Omental fat pad (tissue), 4 donors: ENCODE data around the gene KRT72. TPM values are rescaled to one million over a fixed set of nuclear protein-coding genes. Genes with fewer than 3 reads are reported as not detected.

Experiments used
- ATAC-seq: fragments of 150-250 bp; one replicate; pipeline ENCODE4 v1.9.1; 2016; ENCODE audit warnings: mild to moderate bottlenecking, moderate library complexity; ENCODE audit not compliant: low FRiP score
- DNase-seq: peaks from one replicate; pipeline ENCODE4 v3.0.0-alpha.2; 2019; ENCODE audit warnings: low spot score
- total RNA-seq, 4 donors: library from RNA; depleted of rRNA; stranded (reverse); fragments of >200 nt; gene quantifications; one replicate each; pipeline ENCODE4 v1.1.0, GENCODE V29; 2016
- TF ChIP-seq, protein P1 (sequence below), 3 donors: fragments of 450-650 bp; IDR thresholded peaks; one replicate each; pipeline ENCODE4 v1.5.1; 2016 to 2017; ENCODE audit warnings: antibody characterized with exemption in 3 of 3, mild to moderate bottlenecking in 3 of 3, moderate library complexity in 2 of 3

Gene KRT72
- total RNA-seq, 4 donors from 2014 or later, result 0.31 TPM; not detected in 3

DNA sequence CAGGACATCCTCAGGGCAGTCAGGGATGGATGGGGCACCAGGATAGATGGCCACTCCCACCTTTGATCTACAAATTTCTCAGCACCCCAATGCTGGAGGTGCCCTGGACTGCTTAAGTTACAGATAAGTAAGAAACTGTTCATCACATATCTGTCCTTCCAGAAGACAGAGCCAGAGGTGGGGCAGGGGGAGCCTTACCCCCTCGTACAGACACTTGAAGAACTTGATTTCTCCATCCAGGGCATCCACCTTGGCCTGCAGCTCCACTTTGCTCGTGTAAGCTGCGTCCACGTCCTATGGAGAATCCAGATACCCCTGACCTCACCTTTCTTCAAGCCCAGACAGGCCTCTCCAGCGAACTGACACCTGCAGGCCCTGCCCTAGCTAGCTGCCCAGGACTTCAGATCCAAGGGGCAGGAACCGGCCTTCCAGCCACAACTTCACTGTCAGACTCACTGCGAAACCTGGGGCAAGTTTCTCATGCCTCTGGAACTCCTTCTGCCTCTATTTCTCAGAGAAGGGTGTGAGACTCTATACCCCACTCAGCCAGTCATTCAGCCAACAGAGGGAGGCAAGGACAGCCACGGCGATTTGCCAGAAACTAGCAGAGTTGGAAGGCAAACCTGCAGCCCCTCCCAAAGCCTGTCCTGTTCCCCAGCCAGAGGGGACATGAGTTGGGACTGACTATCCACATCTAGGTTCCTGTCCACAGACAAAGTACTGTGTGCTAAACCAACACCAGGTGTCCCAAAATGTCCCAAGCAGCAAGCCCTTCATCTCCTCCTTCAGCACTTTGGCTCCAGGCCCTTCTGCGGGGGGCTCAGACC is 13.3 kb upstream of the KRT72 start:
- ATAC-seq (no peak), DNase-seq (no peak)
- TF ChIP-seq, protein P1, sequence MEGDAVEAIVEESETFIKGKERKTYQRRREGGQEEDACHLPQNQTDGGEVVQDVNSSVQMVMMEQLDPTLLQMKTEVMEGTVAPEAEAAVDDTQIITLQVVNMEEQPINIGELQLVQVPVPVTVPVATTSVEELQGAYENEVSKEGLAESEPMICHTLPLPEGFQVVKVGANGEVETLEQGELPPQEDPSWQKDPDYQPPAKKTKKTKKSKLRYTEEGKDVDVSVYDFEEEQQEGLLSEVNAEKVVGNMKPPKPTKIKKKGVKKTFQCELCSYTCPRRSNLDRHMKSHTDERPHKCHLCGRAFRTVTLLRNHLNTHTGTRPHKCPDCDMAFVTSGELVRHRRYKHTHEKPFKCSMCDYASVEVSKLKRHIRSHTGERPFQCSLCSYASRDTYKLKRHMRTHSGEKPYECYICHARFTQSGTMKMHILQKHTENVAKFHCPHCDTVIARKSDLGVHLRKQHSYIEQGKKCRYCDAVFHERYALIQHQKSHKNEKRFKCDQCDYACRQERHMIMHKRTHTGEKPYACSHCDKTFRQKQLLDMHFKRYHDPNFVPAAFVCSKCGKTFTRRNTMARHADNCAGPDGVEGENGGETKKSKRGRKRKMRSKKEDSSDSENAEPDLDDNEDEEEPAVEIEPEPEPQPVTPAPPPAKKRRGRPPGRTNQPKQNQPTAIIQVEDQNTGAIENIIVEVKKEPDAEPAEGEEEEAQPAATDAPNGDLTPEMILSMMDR (IDR thresholded peaks at IDR 0.05), result no peak

DNA sequence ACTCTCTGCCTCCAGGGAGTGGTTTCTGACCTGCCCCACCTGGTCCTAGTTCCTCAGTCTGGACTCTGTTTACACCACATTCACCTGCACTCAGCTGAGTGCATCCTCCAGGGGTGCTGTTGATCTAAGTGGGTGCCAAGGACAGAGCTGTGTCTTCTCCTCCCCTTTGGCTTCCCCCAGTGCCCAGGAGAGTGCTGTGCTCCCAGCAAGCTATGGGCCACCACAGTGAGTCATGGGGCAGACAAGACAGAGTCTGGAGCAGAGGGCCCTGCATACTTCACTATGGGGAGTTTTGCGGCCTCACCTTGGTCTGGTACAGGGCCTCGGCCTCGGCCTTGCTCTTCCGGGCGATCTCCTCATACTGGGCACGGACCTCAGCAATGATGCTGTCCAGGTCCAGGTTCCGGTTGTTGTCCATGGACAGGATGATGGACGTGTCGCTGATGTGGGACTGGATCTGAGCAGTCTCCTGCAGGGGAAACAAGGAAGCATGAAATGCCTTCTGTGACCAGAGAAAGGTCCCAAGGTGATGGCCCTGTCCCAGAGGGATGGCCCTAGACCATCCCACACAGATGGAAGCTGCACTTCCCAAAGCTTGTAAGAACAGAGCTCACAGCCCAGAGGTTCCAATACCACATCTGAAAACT is 12.2 kb upstream of the KRT72 start:
- DNase-seq (no peak), ATAC-seq (no peak)
- TF ChIP-seq, protein P1 (IDR thresholded peaks at IDR 0.05), result no peak

DNA sequence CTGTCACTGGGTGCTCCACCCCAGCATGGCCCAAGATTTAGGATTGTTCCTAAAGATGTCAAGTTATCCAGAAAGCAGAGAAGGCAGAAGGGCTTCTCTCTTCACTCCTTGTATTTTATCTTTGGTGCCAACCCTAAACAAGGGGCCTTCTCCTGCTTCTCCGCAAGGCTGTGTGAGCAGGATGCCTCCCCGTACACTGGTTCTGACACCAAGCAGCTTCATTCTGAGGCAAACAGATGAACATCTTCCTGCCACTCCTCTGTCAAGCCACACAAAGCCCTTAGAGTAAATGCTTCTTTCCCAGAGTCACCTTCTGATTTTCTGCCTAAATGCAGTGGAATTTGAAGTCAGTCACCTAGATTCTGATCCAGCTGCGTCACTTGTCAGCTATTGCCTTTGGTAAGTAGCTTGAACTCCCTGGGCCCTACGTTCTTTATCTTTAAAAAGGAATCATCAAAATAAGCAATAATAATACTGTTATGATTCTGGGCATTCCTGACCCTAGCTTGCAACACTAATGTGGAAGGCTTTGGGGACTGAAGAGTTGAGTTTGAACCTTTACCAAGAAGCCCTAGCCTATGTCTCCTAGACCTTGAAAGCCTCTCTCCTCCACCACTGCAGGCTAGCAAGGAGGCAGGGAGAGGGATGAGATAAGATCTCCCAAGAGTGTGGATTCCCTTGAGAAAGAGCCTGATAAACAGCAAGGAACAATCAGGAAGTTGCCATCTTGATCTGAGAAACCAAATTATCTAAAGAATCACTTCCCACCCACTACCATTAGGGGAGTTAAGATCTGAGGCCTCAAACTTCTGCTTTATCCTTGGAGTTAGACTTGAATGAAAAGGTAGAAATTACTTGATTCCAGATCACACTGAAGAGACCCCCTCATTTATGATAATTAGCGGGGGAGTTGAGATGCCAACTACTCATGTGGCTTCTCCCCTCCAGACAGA is 11.4 kb upstream of the KRT72 start:
- ATAC-seq, result no peak
- no peak for DNase-seq
- TF ChIP-seq, protein P1 (IDR thresholded peaks at IDR 0.05), result no peak

DNA sequence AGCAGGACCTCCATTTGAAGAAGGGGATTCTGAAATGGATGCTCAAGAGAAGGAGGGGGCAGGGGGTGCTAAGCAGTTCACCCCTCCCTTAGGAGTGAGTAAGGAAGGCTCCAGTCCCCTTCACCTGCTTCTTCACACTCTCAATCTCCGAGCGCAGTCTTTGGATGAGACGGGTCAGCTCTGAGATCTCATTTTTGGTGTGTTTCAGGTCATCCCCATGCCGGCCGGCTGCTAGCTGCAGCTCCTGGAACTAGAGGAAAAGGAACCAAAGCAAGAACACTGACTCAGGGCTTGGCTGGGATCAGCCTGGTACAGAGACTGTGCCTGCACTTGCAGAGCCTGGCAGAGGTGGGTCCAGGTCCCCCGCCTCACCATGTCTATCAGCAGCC is 9.8 kb upstream of the KRT72 start:
- TF ChIP-seq, protein P1 (IDR thresholded peaks at IDR 0.05), result no peak
- ATAC-seq (no peak), DNase-seq (no peak)

DNA sequence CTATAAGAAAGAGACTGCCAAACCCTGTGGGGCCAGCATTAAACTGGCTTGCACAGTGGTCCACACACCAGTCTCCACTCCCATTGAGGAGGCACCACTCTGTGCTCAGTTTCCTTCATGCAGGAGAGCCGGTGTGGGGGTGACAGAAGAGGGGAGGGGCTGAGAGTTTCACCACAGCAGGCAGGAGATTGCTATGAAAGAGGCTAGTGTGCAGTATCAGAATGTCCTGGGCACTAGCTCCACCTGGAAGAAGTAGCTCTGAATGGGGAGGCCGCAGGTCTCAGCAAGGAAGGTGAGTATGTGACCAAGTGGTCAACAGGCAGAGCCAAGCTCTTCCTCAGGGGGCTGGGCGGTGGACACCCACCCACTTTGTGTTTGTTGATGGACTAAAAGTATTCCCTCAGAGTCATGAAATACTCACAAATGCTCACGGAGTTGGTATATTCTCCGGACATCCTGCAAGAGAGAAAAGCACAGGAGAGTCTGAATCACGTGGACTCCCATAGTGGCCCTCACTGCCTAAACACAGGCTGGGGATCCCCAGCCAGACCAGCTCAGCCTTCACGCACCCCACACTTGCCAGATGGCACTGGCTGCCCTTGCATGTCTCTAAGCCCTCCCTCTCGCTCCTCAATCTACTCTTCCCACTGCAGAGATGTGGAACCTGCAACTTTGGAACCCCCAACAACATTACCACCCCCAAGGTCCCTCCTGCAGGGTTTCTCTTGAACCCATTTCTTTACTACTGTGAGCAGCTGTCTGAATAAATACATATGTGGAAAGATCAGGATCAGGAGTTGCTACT is 7.8 kb upstream of the KRT72 start:
- TF ChIP-seq, protein P1 (IDR thresholded peaks at IDR 0.05), result no peak
- no peak for DNase-seq
- ATAC-seq, result no peak

DNA sequence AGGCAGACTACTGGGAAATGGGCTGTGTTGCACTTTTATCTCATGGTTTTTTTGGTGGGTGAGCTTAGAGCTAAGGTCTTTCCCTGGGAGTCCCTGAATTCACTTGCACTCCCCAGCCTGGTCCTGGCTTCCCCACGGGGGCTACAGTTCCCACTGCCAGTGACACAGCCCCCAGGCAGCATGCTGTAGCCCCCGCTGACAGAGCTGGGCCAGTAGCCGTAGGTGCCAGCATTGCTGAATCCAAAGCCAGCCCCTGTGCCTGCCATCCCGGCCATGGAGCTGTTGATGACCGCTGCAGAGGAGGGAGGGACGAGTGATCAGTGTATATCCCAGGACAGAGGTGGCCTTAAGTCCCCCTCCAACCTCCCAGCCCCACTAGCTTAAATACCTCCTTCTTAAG is 6.9 kb upstream of the KRT72 start:
- TF ChIP-seq, protein P1 (IDR thresholded peaks at IDR 0.05), result no peak
- DNase-seq (no peak), ATAC-seq (no peak)
